Sigmoid colon (tissue), 4 donors: ENCODE results near the gene SMC1B.

Experiments
- EP300 ChIP-seq, 4 donors: sonication (generic); formaldehyde crosslinking; IDR thresholded peaks; one replicate each; pipeline ENCODE4 v1.6.1; 2017; ENCODE audit warnings: antibody characterized with exemption in 4 of 4
- POLR2A ChIP-seq, 2 donors: fragments of 450-650 bp; IDR thresholded peaks; one replicate each; pipeline ENCODE4 v1.6.1; 2016; ENCODE audit warnings: antibody characterized with exemption in 2 of 2, mild to moderate bottlenecking in 2 of 2, moderate library complexity in 2 of 2
- POLR2AphosphoS5 ChIP-seq, 4 donors: sonication (generic); formaldehyde crosslinking; IDR thresholded peaks; one replicate each; pipeline ENCODE4 v1.6.1; 2017; ENCODE audit warnings: antibody characterized with exemption in 4 of 4
- TF ChIP-seq, protein P1 (sequence below), 4 experiments: fragments of 450-650 bp in 3 of 4; fragments of 200-600 bp in 1 of 4; IDR thresholded peaks; one replicate each; pipeline ENCODE4 v1.5.1; 2016 to 2019; ENCODE audit warnings: antibody characterized with exemption in 4 of 4, mild to moderate bottlenecking in 3 of 4, moderate library complexity in 2 of 4

DNA sequence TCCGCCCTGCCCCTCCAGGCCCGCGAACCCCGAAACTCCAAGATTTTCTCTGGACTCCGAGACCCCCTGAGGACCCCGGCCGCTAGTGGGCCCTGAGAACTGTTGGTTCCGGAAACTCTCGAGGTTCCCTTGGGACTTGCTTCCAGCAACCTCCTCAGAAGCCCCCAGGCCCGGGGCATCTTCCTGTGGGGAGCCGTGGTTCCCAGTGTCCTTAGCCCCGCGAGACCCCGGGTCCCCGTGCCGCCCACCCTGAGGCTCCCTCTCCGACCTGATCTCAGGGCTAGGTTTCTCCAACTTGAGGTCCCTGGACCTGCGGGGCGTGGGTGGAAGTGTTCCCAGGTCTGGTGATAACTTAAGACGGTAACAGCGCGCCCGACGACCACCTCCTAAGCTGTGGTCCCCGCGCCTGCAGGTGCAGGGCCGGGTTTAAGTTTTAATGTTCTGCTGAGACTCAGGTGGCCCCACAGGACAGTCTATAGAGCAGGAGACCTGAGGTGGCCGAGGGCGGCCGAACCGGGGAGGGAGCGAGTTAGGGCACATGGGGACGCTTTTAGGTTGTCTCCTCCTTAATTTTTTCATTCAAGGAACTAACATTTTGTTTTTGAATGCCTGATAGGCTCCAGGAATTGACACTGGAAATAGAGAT, 102.9 kb downstream of the SMC1B start:
- no peak for TF ChIP-seq POLR2A (IDR thresholded peaks at IDR 0.05)
- TF ChIP-seq, protein P1, sequence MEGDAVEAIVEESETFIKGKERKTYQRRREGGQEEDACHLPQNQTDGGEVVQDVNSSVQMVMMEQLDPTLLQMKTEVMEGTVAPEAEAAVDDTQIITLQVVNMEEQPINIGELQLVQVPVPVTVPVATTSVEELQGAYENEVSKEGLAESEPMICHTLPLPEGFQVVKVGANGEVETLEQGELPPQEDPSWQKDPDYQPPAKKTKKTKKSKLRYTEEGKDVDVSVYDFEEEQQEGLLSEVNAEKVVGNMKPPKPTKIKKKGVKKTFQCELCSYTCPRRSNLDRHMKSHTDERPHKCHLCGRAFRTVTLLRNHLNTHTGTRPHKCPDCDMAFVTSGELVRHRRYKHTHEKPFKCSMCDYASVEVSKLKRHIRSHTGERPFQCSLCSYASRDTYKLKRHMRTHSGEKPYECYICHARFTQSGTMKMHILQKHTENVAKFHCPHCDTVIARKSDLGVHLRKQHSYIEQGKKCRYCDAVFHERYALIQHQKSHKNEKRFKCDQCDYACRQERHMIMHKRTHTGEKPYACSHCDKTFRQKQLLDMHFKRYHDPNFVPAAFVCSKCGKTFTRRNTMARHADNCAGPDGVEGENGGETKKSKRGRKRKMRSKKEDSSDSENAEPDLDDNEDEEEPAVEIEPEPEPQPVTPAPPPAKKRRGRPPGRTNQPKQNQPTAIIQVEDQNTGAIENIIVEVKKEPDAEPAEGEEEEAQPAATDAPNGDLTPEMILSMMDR (IDR thresholded peaks at IDR 0.05) = no peak
- TF ChIP-seq EP300 (IDR thresholded peaks at IDR 0.05) = no peak
- no peak for TF ChIP-seq POLR2AphosphoS5 (IDR thresholded peaks at IDR 0.05)
